GM23338 (cell line): ENCODE data around the gene PEPD. TPM values are rescaled to one million over a fixed set of nuclear protein-coding genes. Genes with fewer than 3 reads are reported as not detected.
A peak's percentile ranks its signal among the peaks of the same experiment; 100 is the strongest.

ENCODE experiments used
- ATAC-seq: fragments of 200-7000 bp; cut with Tn5 transposase; 3 replicates; pipeline ENCODE4 v1.9.1; 2020
- DNase-seq: peaks from one replicate; pipeline ENCODE4 v3.0.0-alpha.2; 2015; ENCODE audit warnings: low spot score
- H2AFZ ChIP-seq: fragments of 200-600 bp; sonication (generic); 2 replicates; pipeline ENCODE4 v1.8.0; 2016; ENCODE audit warnings: antibody characterized with exemption, mild to moderate bottlenecking, moderate library complexity
- H3F3A ChIP-seq: fragments of 200-600 bp; sonication (generic); replicated peaks from 2 replicates; pipeline ENCODE4 v1.8.0; 2017; ENCODE audit warnings: antibody characterized with exemption, mixed run types, low read depth
- H3K27ac ChIP-seq: fragments of 200-600 bp; sonication (generic); 2 replicates; pipeline ENCODE4 v1.6.1; 2016; ENCODE audit warnings: low read depth
- H3K27me3 ChIP-seq: fragments of 200-600 bp; sonication (generic); 2 replicates; pipeline ENCODE4 v1.8.0; 2016; ENCODE audit warnings: mild to moderate bottlenecking, mixed run types, moderate library complexity; ENCODE audit not compliant: insufficient read depth
- H3K36me3 ChIP-seq: fragments of 200-600 bp; sonication (generic); 2 replicates; pipeline ENCODE4 v1.8.0; 2016; ENCODE audit warnings: mild to moderate bottlenecking; ENCODE audit not compliant: insufficient read depth
- H3K4me1 ChIP-seq: fragments of 200-600 bp; sonication (generic); 2 replicates; pipeline ENCODE4 v1.8.0; 2016; ENCODE audit warnings: mild to moderate bottlenecking, moderate library complexity; ENCODE audit not compliant: insufficient read depth
- H3K4me2 ChIP-seq: fragments of 200-600 bp; sonication (generic); 2 replicates; pipeline ENCODE4 v1.7.1; 2017; ENCODE audit warnings: mixed run types
- H3K4me3 ChIP-seq: fragments of 200-600 bp; sonication (generic); 2 replicates; pipeline ENCODE4 v1.6.1; 2016; ENCODE audit warnings: mixed run types
- H3K79me2 ChIP-seq: fragments of 200-600 bp; sonication (generic); replicated peaks from 2 replicates; pipeline ENCODE4 v1.8.0; 2017; ENCODE audit warnings: mild to moderate bottlenecking; ENCODE audit not compliant: insufficient read depth
- H3K9me2 ChIP-seq: fragments of 200-600 bp; sonication (generic); 2 replicates; pipeline ENCODE4 v1.8.0; 2017; ENCODE audit not compliant: insufficient read depth
- H4K20me1 ChIP-seq: fragments of 200-600 bp; sonication (generic); replicated peaks from 2 replicates; pipeline ENCODE4 v1.8.0; 2017; ENCODE audit warnings: mild to moderate bottlenecking; ENCODE audit not compliant: insufficient read depth
- H3K27ac Mint-ChIP-seq: 2 replicates; pipeline ENCODE4 v1.8.0; 2020; ENCODE audit warnings: inconsistent platforms, mild to moderate bottlenecking, moderate library complexity, mixed read lengths
- H3K27me3 Mint-ChIP-seq: 3 replicates; pipeline ENCODE4 v1.8.0; 2022; ENCODE audit warnings: low read depth, mild to moderate bottlenecking, moderate library complexity, mixed read lengths, inconsistent platforms; ENCODE audit not compliant: insufficient read depth, poor library complexity
- H3K36me3 Mint-ChIP-seq: 3 replicates; pipeline ENCODE4 v1.8.0; 2021; ENCODE audit warnings: low read depth, mild to moderate bottlenecking, inconsistent platforms, moderate library complexity, mixed read lengths
- H3K4me1 Mint-ChIP-seq: 3 replicates; pipeline ENCODE4 v1.8.0; 2020; ENCODE audit warnings: mild to moderate bottlenecking, inconsistent platforms, mixed read lengths
- H3K4me3 Mint-ChIP-seq: 3 replicates; pipeline ENCODE4 v1.8.0; 2021; ENCODE audit warnings: moderate library complexity, mild to moderate bottlenecking, inconsistent platforms, mixed read lengths
- H3K9me3 Mint-ChIP-seq: 3 replicates; pipeline ENCODE4 v1.8.0; 2020; ENCODE audit warnings: moderate library complexity, mild to moderate bottlenecking, inconsistent platforms, mixed read lengths
- CTCF ChIP-seq, 2 experiments: fragments of 200-600 bp in 1 of 2; sonication (generic) in 1 of 2; conservative IDR thresholded peaks; 2 replicates each; pipeline versions ENCODE4 v1.5.1 to v1.6.1; 2016 to 2017; ENCODE audit warnings: antibody characterized with exemption in 2 of 2, low read depth in 2 of 2, mild to moderate bottlenecking in 2 of 2, moderate library complexity in 1 of 2
- ETS1 ChIP-seq: IDR thresholded peaks from 2 replicates; pipeline ENCODE4 v1.6.1; 2016; ENCODE audit warnings: antibody characterized with exemption
- EZH2 ChIP-seq: fragments of 200-600 bp; sonication (generic); IDR thresholded peaks from one replicate; pipeline ENCODE4 v1.8.0; 2017; ENCODE audit warnings: antibody characterized with exemption, mild to moderate bottlenecking, low read depth; ENCODE audit not compliant: unreplicated experiment
- EZH2phosphoT487 ChIP-seq: fragments of 200-600 bp; sonication (generic); IDR thresholded peaks from one replicate; pipeline ENCODE4 v1.8.1; 2018; ENCODE audit warnings: antibody characterized with exemption; ENCODE audit not compliant: unreplicated experiment
- NANOG ChIP-seq: IDR thresholded peaks from 2 replicates; pipeline ENCODE4 v1.6.1; 2016; ENCODE audit warnings: antibody characterized with exemption, borderline replicate concordance
- REST ChIP-seq: IDR thresholded peaks from one replicate; pipeline ENCODE4 v1.6.1; 2018; ENCODE audit warnings: antibody characterized with exemption; ENCODE audit not compliant: unreplicated experiment
- ZNF114 ChIP-seq: fragments of 250-450 bp; sonication (Bioruptor Pico); IDR thresholded peaks from 2 replicates; pipeline ENCODE4 v1.5.0; 2020; ENCODE audit warnings: mild to moderate bottlenecking, moderate library complexity
- ZNF331 ChIP-seq: fragments of 250-450 bp; sonication (Bioruptor Pico); IDR thresholded peaks from 2 replicates; pipeline ENCODE4 v1.5.0; 2020; ENCODE audit warnings: low read depth, mild to moderate bottlenecking, moderate library complexity
- polyA plus RNA-seq: library from polyadenylated mRNA; unstranded; fragments of >200 nt; fragmentation: Nextera tagmentation; extraction: Ambion mirVana; gene quantifications from 2 replicates; pipeline ENCODE4 v1.2.1, GENCODE V29; 2016
- total RNA-seq: library from RNA; depleted of rRNA; stranded (reverse); fragments of >200 nt; shearing (Covaris generic); gene quantifications from 2 replicates; pipeline ENCODE4 v1.2.3, GENCODE V29; 2014

Gene PEPD
- total and polyA plus RNA-seq, 2 experiments from 2014 or later: 81.7 to 89.2 TPM

- Histone ChIP-seq H2AFZ (no peak overlapping the region), H3K4me2 (peak overlapping the region; percentile 19; the same call in 1 of the 2 replicates), H3K4me3 (no peak overlapping the region), H3F3A (peaks cover 8% of the 10 kb centered on the region), H3K27me3 (no peaks in the 10 kb centered on the region; the same call in 1 of the 2 replicates), H3K79me2 (peaks cover 74% of the 10 kb centered on the region), H3K4me1 (peaks cover 52% of the 10 kb centered on the region), H3K9me2 (no peaks in the 10 kb centered on the region), H3K36me3 (no peaks in the 10 kb centered on the region; the same call in 1 of the 2 replicates), H4K20me1 (peaks cover 73% of the 10 kb centered on the region), H3K27ac (no peak overlapping the region)
- ATAC-seq (no peak), DNase-seq (no peak)
- H3K27me3 Mint-ChIP-seq: peaks cover 5% of the 10 kb centered on the region
- peaks cover 25% of the 10 kb centered on the region for H3K36me3 Mint-ChIP-seq
- peak overlapping the region; percentile 25; the same call in 1 of the 3 replicates for H3K4me3 Mint-ChIP-seq
- no peaks in the 10 kb centered on the region for H3K9me3 Mint-ChIP-seq
- TF ChIP-seq EZH2 (no peak), ZNF331 (CRISPR knock-in tag) (no peak), NANOG (no peak), REST (no peak), EZH2phosphoT487 (no peak)
- peaks cover 57% of the 10 kb centered on the region for H3K4me1 Mint-ChIP-seq
- H3K27ac Mint-ChIP-seq: no peak overlapping the region
These were observed 145.2 kb downstream of the PEPD start for GRCh38 chr19:33376423-33376822.

GRCh38 chr19:33375837-33376159 is 145.8 kb downstream of the PEPD start:
- Mint-ChIP-seq H3K36me3 (peaks cover 20% of the 10 kb centered on the region), H3K27me3 (peaks cover 5% of the 10 kb centered on the region), H3K27ac (no peak overlapping the region), H3K4me1 (peaks cover 51% of the 10 kb centered on the region), H3K4me3 (peak overlapping the region; percentile 90), H3K9me3 (no peaks in the 10 kb centered on the region)
- Histone ChIP-seq H3F3A (peaks cover 8% of the 10 kb centered on the region), H4K20me1 (peaks cover 66% of the 10 kb centered on the region), H3K4me2 (peak overlapping the region; percentile 93), H3K27me3 (no peaks in the 10 kb centered on the region; the same call in 1 of the 2 replicates), H3K4me3 (peak overlapping the region; percentile 85; the same call in 1 of the 2 replicates), H3K36me3 (no peaks in the 10 kb centered on the region; the same call in 1 of the 2 replicates), H3K9me2 (no peaks in the 10 kb centered on the region), H3K79me2 (peaks cover 68% of the 10 kb centered on the region), H3K4me1 (peaks cover 46% of the 10 kb centered on the region), H2AFZ (no peak overlapping the region), H3K27ac (no peak overlapping the region)
- no peak for ATAC-seq
- DNase-seq: no peak
- TF ChIP-seq REST (no peak), EZH2phosphoT487 (no peak), EZH2 (no peak), CTCF (conservative IDR thresholded peaks at IDR 0.05; ENCODE audit: low read depth in 2 of 2) (no peak), ZNF114 (CRISPR knock-in tag) (no peak), ETS1 (no peak)
